Omental fat pad (tissue), 4 donors: ENCODE measurements around the gene TTLL9. TPM values are rescaled to one million over a fixed set of nuclear protein-coding genes. Genes with fewer than 3 reads are reported as not detected.

ENCODE experiments used
- ATAC-seq: fragments of 150-250 bp; one replicate; pipeline ENCODE4 v1.9.1; 2016; ENCODE audit warnings: mild to moderate bottlenecking, moderate library complexity; ENCODE audit not compliant: low FRiP score
- DNase-seq: peaks from one replicate; pipeline ENCODE4 v3.0.0-alpha.2; 2019; ENCODE audit warnings: low spot score
- total RNA-seq, 4 donors: library from RNA; depleted of rRNA; stranded (reverse); fragments of >200 nt; gene quantifications; one replicate each; pipeline ENCODE4 v1.1.0, GENCODE V29; 2016
- TF ChIP-seq, protein P1 (sequence below), 3 donors: fragments of 450-650 bp; IDR thresholded peaks; one replicate each; pipeline ENCODE4 v1.5.1; 2016 to 2017; ENCODE audit warnings: antibody characterized with exemption in 3 of 3, mild to moderate bottlenecking in 3 of 3, moderate library complexity in 2 of 3

Gene TTLL9, protein sequence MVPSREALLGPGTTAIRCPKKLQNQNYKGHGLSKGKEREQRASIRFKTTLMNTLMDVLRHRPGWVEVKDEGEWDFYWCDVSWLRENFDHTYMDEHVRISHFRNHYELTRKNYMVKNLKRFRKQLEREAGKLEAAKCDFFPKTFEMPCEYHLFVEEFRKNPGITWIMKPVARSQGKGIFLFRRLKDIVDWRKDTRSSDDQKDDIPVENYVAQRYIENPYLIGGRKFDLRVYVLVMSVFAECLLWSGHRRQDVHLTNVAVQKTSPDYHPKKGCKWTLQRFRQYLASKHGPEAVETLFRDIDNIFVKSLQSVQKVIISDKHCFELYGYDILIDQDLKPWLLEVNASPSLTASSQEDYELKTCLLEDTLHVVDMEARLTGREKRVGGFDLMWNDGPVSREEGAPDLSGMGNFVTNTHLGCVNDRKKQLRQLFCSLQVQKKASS
- 1 to 10 TPM in 1 of 4 donors, under 1 TPM in 3; 0.24 to 1.4 (median 0.28) TPM for total RNA-seq

DNA sequence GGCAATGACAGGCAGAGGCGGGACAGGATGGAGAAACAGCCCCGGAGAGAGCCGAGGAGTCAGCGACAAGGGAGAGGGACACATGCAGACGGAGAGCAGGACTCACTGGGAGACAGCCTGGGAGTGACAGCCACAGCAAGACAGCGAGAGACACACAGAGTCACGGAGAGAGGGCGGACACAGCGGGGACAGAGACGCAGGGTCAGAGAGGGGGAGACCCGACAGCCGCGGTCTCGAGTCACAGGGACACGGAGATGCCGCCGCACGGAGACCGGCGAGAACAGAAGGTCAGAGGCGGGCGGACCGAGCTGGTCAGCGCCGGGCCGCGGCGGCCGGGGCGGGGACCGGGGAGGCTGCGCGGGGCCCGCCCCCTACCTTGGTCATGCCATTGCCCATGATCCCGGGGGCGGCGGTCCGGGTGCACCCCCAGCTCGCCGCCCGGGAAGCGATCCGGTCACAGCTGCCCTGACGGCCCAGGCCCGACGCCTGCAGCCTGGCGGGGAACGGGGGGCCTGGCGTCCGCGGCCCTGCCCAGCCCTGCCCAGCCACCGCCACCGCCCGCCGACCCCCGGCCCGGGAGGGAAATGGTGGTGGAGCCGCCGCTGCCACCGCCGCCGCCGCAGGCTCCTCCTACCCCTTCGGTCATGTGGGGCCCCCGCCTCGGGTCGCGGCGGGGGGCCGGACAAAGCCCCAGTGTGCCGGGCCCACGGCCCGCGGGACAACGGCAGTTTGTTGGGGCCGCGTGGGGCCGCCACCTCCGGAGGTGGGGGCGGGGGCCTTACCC, at the start of gene TTLL9, which contains the start of gene DUSP15:
TSS of gene TTLL9 (plus strand) at position 693 of the 784 bp plus-strand sequence. CDS start 493 bp downstream, outside the sequence.
TSS of gene DUSP15 (minus strand) at position 586 of the 784 bp plus-strand sequence. CDS start at position 396, 190 bp downstream.
- TF ChIP-seq, protein P1, sequence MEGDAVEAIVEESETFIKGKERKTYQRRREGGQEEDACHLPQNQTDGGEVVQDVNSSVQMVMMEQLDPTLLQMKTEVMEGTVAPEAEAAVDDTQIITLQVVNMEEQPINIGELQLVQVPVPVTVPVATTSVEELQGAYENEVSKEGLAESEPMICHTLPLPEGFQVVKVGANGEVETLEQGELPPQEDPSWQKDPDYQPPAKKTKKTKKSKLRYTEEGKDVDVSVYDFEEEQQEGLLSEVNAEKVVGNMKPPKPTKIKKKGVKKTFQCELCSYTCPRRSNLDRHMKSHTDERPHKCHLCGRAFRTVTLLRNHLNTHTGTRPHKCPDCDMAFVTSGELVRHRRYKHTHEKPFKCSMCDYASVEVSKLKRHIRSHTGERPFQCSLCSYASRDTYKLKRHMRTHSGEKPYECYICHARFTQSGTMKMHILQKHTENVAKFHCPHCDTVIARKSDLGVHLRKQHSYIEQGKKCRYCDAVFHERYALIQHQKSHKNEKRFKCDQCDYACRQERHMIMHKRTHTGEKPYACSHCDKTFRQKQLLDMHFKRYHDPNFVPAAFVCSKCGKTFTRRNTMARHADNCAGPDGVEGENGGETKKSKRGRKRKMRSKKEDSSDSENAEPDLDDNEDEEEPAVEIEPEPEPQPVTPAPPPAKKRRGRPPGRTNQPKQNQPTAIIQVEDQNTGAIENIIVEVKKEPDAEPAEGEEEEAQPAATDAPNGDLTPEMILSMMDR (IDR thresholded peaks at IDR 0.05) = no peak
- no peak for DNase-seq
- ATAC-seq = peak; percentile 89

DNA sequence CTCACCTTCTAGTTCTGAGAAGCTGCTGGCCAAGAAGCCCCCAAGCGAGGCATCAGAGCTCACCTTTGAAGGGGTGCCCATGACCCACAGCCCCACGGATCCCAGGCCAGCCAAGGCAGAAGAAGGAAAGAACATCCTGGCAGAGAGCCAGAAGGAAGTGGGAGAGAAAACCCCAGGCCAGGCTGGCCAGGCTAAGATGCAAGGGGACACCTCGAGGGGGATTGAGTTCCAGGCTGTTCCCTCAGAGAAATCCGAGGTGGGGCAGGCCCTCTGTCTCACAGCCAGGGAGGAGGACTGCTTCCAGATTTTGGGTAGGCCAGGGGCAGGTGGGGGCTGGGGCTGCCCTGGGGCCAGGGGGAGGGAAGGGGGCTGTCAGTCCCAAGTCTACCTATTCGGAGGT, 49.0 kb upstream of the TTLL9 start:
- TF ChIP-seq, protein P1 (IDR thresholded peaks at IDR 0.05) = no peak
- DNase-seq (no peak), ATAC-seq (no peak)

DNA sequence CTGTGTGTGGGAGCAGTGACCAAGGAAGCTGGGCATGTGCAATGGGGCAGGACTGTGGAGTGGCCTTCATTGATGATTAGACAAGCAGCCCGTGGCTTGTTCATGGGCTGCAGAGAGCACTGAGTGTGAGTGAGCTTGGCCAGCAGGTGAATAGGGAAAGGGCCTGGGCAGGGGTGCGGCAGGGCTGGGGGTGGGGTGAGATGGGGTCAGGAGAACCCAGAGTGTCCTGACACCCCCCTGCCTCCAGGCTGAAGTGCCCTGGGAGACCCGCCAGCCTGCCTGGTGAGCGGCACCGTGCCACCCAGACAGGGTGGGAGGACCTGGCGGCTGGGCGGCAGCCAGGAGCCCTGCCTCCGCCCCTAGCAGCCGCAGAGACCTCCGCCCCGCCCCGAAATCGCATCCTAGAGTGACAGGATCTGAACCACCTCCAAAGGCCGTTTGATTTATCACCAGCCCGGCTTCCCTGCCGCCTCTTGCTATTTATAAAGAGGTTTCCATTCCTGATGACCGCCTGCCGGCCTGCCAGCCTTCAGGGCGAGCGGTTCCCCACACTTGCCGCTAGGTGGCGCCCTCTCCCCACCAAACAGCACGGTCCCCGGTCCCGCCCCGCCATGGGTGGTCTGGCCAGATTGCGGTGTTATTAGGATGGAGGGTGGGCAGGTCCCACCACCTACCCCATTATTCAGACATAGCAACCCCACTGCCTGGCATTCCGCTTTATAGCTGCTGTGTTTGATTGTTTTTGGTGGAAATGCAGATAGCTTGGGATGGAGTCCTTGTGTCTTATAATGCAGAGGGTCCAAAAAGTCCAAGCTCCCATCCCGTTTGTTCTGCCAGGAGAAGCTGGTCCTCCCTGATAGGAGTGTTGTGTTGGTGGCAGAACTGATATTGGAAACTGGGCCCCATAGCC, 47.8 kb upstream of the TTLL9 start:
- TF ChIP-seq, protein P1 (IDR thresholded peaks at IDR 0.05) = peak in 2 of 3 donors; percentile 62 to 96
- DNase-seq = peak; percentile 72
- peak; percentile 81 for ATAC-seq

DNA sequence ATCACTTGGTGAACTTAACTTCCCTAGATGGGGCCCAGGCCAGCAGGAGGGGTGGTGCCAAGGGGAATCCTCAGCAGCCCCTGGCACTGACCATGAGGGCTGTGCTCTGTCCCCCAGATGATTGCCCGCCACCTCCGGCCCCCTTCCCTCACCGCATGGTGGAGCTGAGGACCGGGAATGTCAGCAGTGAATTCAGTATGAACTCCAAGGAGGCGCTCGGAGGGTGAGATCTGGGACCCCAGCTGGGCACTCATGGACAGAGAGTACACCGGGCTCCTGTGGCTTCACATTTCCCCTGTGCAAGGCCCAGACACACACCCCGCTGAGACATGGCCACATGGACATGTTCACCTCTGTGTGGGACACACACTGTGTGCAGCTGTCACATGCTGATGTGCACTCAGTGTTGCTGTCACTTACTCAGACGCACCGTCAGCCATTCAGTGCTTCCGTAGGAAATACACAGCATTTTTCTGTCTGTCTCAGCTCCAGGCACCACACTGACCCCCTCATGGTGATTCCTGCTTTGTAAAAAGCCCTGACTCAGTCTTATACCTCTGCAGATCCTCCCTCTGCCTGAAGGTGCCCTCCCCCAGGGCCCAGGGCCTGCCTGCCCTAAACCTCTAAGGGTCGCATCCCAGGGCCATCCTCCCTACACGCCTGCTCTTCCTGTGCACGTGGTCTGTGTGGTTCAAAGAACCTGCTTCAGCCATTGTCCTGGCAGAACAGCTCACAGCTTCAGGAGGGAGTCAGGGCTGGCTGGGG, 46.9 kb upstream of the TTLL9 start:
- ATAC-seq (no peak), DNase-seq (no peak)
- TF ChIP-seq, protein P1 (IDR thresholded peaks at IDR 0.05) = no peak

- TF ChIP-seq, protein P1 (IDR thresholded peaks at IDR 0.05) = no peak
- no peak for DNase-seq
- no peak for ATAC-seq
Measured at GRCh38 chr20:31824125-31824485, 46.3 kb upstream of the TTLL9 start.
